HG03066 (cell line): Measurements from ENCODE around the gene SPINK14.

Source experiments
- ATAC-seq: cut with Tn5 transposase; IDR thresholded peaks from one replicate; pipeline ENCODE4 v1.9.1; 2021; ENCODE audit warnings: low read depth; ENCODE audit not compliant: unreplicated experiment

The SPINK14 gene

GRCh38 chr5:148193202-148193601 is 24.9 kb downstream of the SPINK14 start:
- ATAC-seq = no peak

DNA sequence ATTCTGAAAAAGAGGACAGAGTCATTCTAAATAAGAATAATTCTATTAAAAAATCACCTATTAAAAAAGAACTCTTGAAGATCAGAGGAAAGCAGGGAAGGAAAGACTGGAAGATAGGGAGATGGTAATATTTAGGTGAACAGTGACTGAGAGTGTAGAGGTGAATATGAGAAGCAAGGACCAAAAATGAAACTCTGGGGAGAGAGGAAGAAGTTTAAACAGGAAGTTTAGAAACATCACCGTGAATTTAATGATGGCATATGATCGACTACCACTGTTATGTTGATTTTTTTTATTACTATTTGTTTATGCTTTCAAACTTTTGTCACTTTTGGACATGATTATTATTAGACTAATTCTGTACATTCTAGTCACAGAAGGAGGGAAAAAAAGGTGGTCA is 32.8 kb downstream of the SPINK14 start:
- no peak for ATAC-seq

GRCh38 chr5:148202531-148203203 is 34.3 kb downstream of the SPINK14 start, which contains the start of gene SPINK6:
Gene SPINK6 (plus strand): TSS chr5:148203042. CDS start chr5:148203097, 55 bp downstream.
- no peak for ATAC-seq

GRCh38 chr5:148205044-148205806 is 36.9 kb downstream of the SPINK14 start:
- no peak for ATAC-seq

- no peak for ATAC-seq
Observed at GRCh38 chr5:148205865-148206264, 37.5 kb downstream of the SPINK14 start.

DNA sequence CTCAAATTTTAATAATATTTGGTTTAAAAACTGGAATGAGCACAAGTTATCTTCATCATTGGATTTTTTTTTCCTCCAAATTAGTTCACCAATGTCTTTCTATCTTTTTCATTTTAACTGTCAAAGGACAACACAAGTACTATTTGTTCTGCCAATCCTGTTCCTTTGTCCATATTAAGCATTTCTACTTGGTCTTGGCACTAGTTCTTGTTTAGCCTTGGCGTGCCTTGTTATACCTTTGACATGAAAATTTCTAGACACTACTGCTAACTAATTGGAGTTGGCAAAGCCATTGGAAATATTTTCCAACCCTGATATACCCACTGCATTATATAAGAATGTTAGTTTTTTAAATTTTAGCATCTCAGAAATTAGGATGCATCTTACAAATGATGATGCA is 38.3 kb downstream of the SPINK14 start:
- ATAC-seq = no peak

GRCh38 chr5:148208226-148208625 is 39.9 kb downstream of the SPINK14 start:
- no peak for ATAC-seq

DNA sequence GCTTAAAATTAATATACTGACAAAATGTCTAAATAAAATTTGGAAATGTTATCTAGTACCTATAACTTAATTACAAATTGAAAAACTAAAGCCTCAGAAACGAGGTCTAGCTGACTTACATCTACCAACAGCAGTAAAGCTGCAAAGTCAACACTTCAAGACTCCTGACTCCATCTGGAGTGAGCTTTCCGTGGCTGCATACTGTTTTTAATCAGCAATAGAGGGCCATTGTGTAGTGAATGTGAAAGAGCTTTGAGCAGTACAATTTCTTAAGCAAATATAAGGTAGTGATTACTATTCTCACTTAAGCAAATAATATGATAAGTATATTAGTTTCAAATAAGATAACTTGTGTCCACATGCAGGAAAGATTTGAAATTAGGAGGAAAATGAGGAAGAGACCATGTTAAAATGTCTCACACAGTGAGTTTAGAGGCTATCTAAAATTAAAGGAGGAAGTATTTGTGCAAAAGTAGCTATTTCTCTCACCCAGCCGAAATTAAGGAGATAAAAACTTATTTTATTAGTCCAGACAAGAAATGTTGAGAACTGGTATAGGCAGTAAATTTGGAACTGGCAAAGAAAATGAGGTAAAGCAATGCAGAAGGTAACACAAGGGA is 40.9 kb downstream of the SPINK14 start:
- no peak for ATAC-seq

GRCh38 chr5:148214665-148215185 is 46.4 kb downstream of the SPINK14 start:
- ATAC-seq = no peak

DNA sequence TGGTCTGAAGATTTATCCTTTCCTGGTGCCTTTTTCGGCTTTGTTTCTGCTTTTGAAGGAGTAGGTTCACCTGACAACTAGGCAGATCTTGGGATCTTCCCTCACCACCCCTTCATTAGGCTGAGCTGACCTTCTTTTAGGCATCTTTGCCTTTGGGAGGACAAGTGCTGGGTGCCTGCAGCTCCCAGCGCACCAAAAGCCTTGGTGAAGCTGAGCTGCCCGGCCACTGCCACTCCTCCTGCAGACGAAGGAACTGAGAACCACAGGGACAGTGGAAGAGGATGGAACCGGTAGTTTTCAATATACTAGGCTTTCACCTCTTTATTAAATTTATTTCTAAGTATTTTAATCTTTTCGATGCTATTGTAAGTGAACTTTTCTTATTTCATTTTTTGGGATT is 53.2 kb downstream of the SPINK14 start:
- ATAC-seq = no peak

DNA sequence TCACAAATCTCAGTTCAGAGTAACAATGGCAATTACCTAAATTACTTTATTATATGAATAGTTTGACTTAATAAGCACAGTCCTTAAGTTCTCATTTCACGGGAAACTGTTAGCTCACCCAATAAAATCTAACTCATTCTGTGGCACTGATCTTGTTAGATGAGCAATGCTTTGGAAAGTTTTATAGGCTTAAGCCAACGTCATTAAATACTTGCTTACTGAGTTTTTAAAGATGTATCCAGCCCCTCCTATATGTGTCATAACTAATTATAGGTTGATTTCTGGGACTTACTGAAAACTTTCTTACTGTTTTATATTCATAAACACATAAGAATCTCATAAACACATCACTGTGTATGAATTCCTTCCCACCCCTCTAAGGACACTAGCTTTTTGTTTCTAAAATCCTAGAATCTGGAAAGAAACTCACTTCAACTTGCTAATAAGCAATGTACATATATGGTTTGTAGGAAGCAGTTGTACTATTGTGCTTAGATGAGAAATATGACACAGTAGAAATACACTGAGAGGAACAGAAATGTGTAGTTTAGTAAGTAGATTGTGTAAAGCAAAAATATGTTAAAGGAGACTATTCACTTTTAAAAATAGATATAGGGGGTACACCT is 55.9 kb downstream of the SPINK14 start:
- no peak for ATAC-seq
